Measurements from ENCODE around the gene C1QTNF8. TPM values are rescaled to one million over a fixed set of nuclear protein-coding genes. Genes with fewer than 3 reads are reported as not detected.
"Not testable (repeated sequence)": the region's sequence is repeated elsewhere in the genome, so short reads cannot be mapped to it uniquely, and the experiment has no call there.

C1QTNF8 gene
- total and polyA plus RNA-seq, 2 donors (not counting 1 experiment from before 2014, with no cell fraction given): not detected

GRCh38 chr16:1088295-1089170 is 7.5 kb downstream of the C1QTNF8 start:
- no peak overlapping the region for H3K27ac Mint-ChIP-seq
- Histone ChIP-seq H3K9ac (ENCODE audit: low read length) (no peak overlapping the region), H3K9me3 (ENCODE audit: control extremely low read depth in 1 of 3, control insufficient read depth in 2 of 3, insufficient read depth in 1 of 3, low read length in 2 of 3) (peaks cover 0 to 35% (median 14%) of the 10 kb centered on the region in 3 donors), H3K27me3 (replicated peaks in 1 of 4; ENCODE audit: control extremely low read depth in 1 of 4, control insufficient read depth in 3 of 4, insufficient read depth in 4 of 4, low read length in 3 of 4) (peaks cover 0 to 32% (median 0%) of the 10 kb centered on the region in 4 experiments), H2AFZ (ENCODE audit: insufficient read depth, low read depth, low read length, poor library complexity, severe bottlenecking) (no peak overlapping the region), H3K27ac (ENCODE audit: low read length in 2 of 2) (no peak overlapping the region), H3K4me2 (replicated peaks; ENCODE audit: low read depth, low read length, poor library complexity, severe bottlenecking) (no peak overlapping the region), H3K36me3 (replicated peaks in 1 of 2; ENCODE audit: control extremely low read depth in 1 of 2, control insufficient read depth in 1 of 2, extremely low read depth in 1 of 2, insufficient read depth in 2 of 2, low read length in 1 of 2) (no peaks in the 10 kb centered on the region), H3K4me1 (ENCODE audit: control insufficient read depth in 2 of 2, insufficient read depth in 2 of 2, low read length in 2 of 2) (no peaks in the 10 kb centered on the region), H3K79me2 (ENCODE audit: control insufficient read depth, insufficient read depth, low read length) (no peaks in the 10 kb centered on the region), H4K20me1 (ENCODE audit: control insufficient read depth, insufficient read depth, low read length, poor library complexity, severe bottlenecking) (no peaks in the 10 kb centered on the region), H3K4me3 (ENCODE audit: control extremely low read depth in 1 of 5, extremely low read depth in 1 of 5, insufficient read depth in 1 of 5, low read depth in 2 of 5, low read length in 4 of 5) (no peak overlapping the region)
- intact Hi-C loops (cut with micrococcal nuclease): no loop called here
- CTCF ChIA-PET: no interaction called here
- no peak overlapping the region for H3K4me3 Mint-ChIP-seq
- no peak for DNase-seq
- H3K9me3 Mint-ChIP-seq (ENCODE audit: insufficient read depth): peaks cover 7% of the 10 kb centered on the region
- TF ChIP-seq, protein P1, sequence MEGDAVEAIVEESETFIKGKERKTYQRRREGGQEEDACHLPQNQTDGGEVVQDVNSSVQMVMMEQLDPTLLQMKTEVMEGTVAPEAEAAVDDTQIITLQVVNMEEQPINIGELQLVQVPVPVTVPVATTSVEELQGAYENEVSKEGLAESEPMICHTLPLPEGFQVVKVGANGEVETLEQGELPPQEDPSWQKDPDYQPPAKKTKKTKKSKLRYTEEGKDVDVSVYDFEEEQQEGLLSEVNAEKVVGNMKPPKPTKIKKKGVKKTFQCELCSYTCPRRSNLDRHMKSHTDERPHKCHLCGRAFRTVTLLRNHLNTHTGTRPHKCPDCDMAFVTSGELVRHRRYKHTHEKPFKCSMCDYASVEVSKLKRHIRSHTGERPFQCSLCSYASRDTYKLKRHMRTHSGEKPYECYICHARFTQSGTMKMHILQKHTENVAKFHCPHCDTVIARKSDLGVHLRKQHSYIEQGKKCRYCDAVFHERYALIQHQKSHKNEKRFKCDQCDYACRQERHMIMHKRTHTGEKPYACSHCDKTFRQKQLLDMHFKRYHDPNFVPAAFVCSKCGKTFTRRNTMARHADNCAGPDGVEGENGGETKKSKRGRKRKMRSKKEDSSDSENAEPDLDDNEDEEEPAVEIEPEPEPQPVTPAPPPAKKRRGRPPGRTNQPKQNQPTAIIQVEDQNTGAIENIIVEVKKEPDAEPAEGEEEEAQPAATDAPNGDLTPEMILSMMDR (IDR thresholded peaks at IDR 0.05): no peak
- TF ChIP-seq EZH2 (IDR thresholded peaks at IDR 0.05; ENCODE audit: borderline replicate concordance, insufficient read depth, low read depth, low read length, poor library complexity, severe bottlenecking): no peak
- no peaks in the 10 kb centered on the region for H3K4me1 Mint-ChIP-seq
- POLR2A ChIA-PET: no interaction called here
- 86% methylated on average over 40 of the region's 40 CpGs for WGBS (ENCODE audit: insufficient coverage)
- no peak for ATAC-seq (ENCODE audit: low read depth)
- peaks cover 3% of the 10 kb centered on the region for H3K27me3 Mint-ChIP-seq

GRCh38 chr16:1086443-1086842 is 9.6 kb downstream of the C1QTNF8 start:
- H3K4me3 ChIP-seq (ENCODE audit: control extremely low read depth in 1 of 5, extremely low read depth in 1 of 5, insufficient read depth in 1 of 5, low read depth in 2 of 5, low read length in 4 of 5); H3K36me3 ChIP-seq (replicated peaks in 1 of 2; ENCODE audit: control extremely low read depth in 1 of 2, control insufficient read depth in 1 of 2, extremely low read depth in 1 of 2, insufficient read depth in 2 of 2, low read length in 1 of 2); CTCF ChIA-PET; H4K20me1 ChIP-seq (ENCODE audit: control insufficient read depth, insufficient read depth, low read length, poor library complexity, severe bottlenecking); ATAC-seq (ENCODE audit: low read depth); H3K9ac ChIP-seq (ENCODE audit: low read length); H3K79me2 ChIP-seq (ENCODE audit: control insufficient read depth, insufficient read depth, low read length); H3K4me2 ChIP-seq (replicated peaks; ENCODE audit: low read depth, low read length, poor library complexity, severe bottlenecking); H3K27ac ChIP-seq (ENCODE audit: low read length in 2 of 2); H3K9me3 Mint-ChIP-seq (ENCODE audit: insufficient read depth); H3K4me3 Mint-ChIP-seq; H2AFZ ChIP-seq (ENCODE audit: insufficient read depth, low read depth, low read length, poor library complexity, severe bottlenecking); intact Hi-C loops (cut with micrococcal nuclease); H3K27me3 Mint-ChIP-seq; H3K4me1 ChIP-seq (ENCODE audit: control insufficient read depth in 2 of 2, insufficient read depth in 2 of 2, low read length in 2 of 2); DNase-seq; H3K27ac Mint-ChIP-seq; H3K4me1 Mint-ChIP-seq; POLR2A ChIA-PET: not testable (repeated sequence)
- 82% methylated on average over 5 of the region's 10 CpGs for WGBS (ENCODE audit: insufficient coverage)
- Histone ChIP-seq H3K9me3 (ENCODE audit: control extremely low read depth in 1 of 3, control insufficient read depth in 2 of 3, insufficient read depth in 1 of 3, low read length in 2 of 3) (peaks cover 0 to 47% (median 14%) of the 10 kb centered on the region in 3 donors), H3K27me3 (replicated peaks in 1 of 4; ENCODE audit: control extremely low read depth in 1 of 4, control insufficient read depth in 3 of 4, insufficient read depth in 4 of 4, low read length in 3 of 4) (peaks cover 0 to 46% (median 0%) of the 10 kb centered on the region in 4 experiments)

Data from B cell (primary cell).